ENCODE data around the gene SRPK1. TPM values are rescaled to one million over a fixed set of nuclear protein-coding genes. Genes with fewer than 3 reads are reported as not detected.

The SRPK1 gene
- total and polyA plus RNA-seq, 2 of the 13 experiments (the other 11 are each of a cell fraction or from before 2014, with no cell fraction given) = 56.4 to 142 TPM

GRCh38 chr6:35804996-35805736, 115.7 kb downstream of the SRPK1 start, which contains the start of gene LHFPL5 (continued):
- peak; percentile 97 for TF ChIP-seq HNF1B (CRISPR knock-in tag; IDR thresholded peaks at IDR 0.05)
- peak; percentile 98 for TF ChIP-seq ZSCAN21 (CRISPR knock-in tag; IDR thresholded peaks at IDR 0.05; ENCODE audit: borderline replicate concordance)
- peak; percentile 93 for TF ChIP-seq ZNF800 (CRISPR knock-in tag; IDR thresholded peaks at IDR 0.05)
- TF ChIP-seq ZNF607 (CRISPR knock-in tag; IDR thresholded peaks at IDR 0.05; ENCODE audit: borderline replicate concordance) = peak; percentile 100
- 0 out of 2 replicates have a peak, but pooled peaks have one; percentile 76 for TF ChIP-seq ZNF850 (CRISPR knock-in tag; conservative IDR thresholded peaks at IDR 0.05)
- TF ChIP-seq PRMT3 (CRISPR knock-in tag; IDR thresholded peaks at IDR 0.05; ENCODE audit: borderline replicate concordance, low read depth) = peak; percentile 99
- TF ChIP-seq ATF5 (CRISPR knock-in tag; IDR thresholded peaks at IDR 0.05; ENCODE audit: low read depth) = peak; percentile 90; the same call in 1 of the 2 replicates
- TF ChIP-seq GTF2F1 (IDR thresholded peaks at IDR 0.05; ENCODE audit: low read length) = no peak
- peak; percentile 94 for TF ChIP-seq PHF5A (CRISPR knock-in tag; IDR thresholded peaks at IDR 0.05; ENCODE audit: low read depth, unreplicated experiment)
- peak; percentile 84 for TF ChIP-seq FOSL2 (CRISPR knock-in tag; IDR thresholded peaks at IDR 0.05)
- peak; percentile 93 for TF ChIP-seq HOMEZ (CRISPR knock-in tag; IDR thresholded peaks at IDR 0.05; ENCODE audit: low read depth)
- TF ChIP-seq ATF7 (IDR thresholded peaks at IDR 0.05) = no peak
- peak; percentile 37; the same call in 1 of the 2 replicates for TF ChIP-seq ATF7 (CRISPR knock-in tag; IDR thresholded peaks at IDR 0.05)
- no peak for TF ChIP-seq ZNF496 (CRISPR knock-in tag; IDR thresholded peaks at IDR 0.05; ENCODE audit: insufficient replicate concordance)
- peak; percentile 93; the same call in 1 of the 2 replicates for TF ChIP-seq ZNF484 (CRISPR knock-in tag; IDR thresholded peaks at IDR 0.05; ENCODE audit: borderline replicate concordance, low read depth)
- TF ChIP-seq ZNF234 (CRISPR knock-in tag; conservative IDR thresholded peaks at IDR 0.05) = peak; percentile 95; the same call in 1 of the 2 replicates
- no peak for TF ChIP-seq ZUFSP (CRISPR knock-in tag; IDR thresholded peaks at IDR 0.05; ENCODE audit: borderline replicate concordance)
- peak; percentile 99 for TF ChIP-seq TGIF2 (CRISPR knock-in tag; IDR thresholded peaks at IDR 0.05)
- peak; percentile 100 for TF ChIP-seq MIER2 (CRISPR knock-in tag; IDR thresholded peaks at IDR 0.05)
- peak; percentile 78; the same call in 1 of the 2 replicates for TF ChIP-seq E2F2 (CRISPR knock-in tag; IDR thresholded peaks at IDR 0.05; ENCODE audit: borderline replicate concordance)

Data from HepG2 (cell line).